OCI-LY7 (cell line): ENCODE data around the gene CFAP97D2. TPM values are rescaled to one million over a fixed set of nuclear protein-coding genes. Genes with fewer than 3 reads are reported as not detected.
A peak's percentile ranks its signal among the peaks of the same experiment; 100 is the strongest.

ENCODE experiments used
- Bru-seq: library from RNA; stranded (reverse); fragments of 400-500 nt; gene quantifications from one replicate; lab custom pipeline; 2021; lab: Mats Ljungman, UMichigan
- BruChase-seq, 2 experiments: library from RNA; stranded (reverse); fragments of 400-500 nt; gene quantifications; one replicate each; lab custom pipeline; 2021; lab: Mats Ljungman, UMichigan
- BruUV-seq: library from RNA; stranded (reverse); fragments of 400-500 nt; replicated peaks from 2 replicates; lab custom pipeline; 2021; lab: Mats Ljungman, UMichigan
- CTCF ChIA-PET: fragments of 300-600 bp; sonication (Branson Sonifier 250); formaldehyde crosslinking; loops from one replicate; lab custom pipeline; 2022; ENCODE audit warnings: antibody characterized with exemption; ENCODE audit not compliant: unreplicated experiment; lab: Charles Lee
- POLR2A ChIA-PET: fragments of 300-600 bp; sonication (Branson Sonifier 250); formaldehyde crosslinking; loops from one replicate; lab custom pipeline; 2022; ENCODE audit warnings: antibody characterized with exemption; lab: Charles Lee
- DNase-seq: peaks from one replicate; pipeline ENCODE4 v3.0.0-alpha.2; 2015; ENCODE audit warnings: low spot score
- H2AFZ ChIP-seq: fragments of 200-600 bp; sonication (generic), shearing (Covaris generic); 2 replicates; pipeline ENCODE4 v1.6.1; 2014; ENCODE audit warnings: mild to moderate bottlenecking, antibody characterized with exemption, low read length, moderate library complexity
- H3K27ac ChIP-seq: fragments of 200-600 bp; sonication (generic); 2 replicates; pipeline ENCODE4 v1.5.1; 2014; ENCODE audit warnings: mixed run types, low read depth, mild to moderate bottlenecking, moderate library complexity, low read length, inconsistent platforms; ENCODE audit not compliant: poor library complexity, severe bottlenecking
- H3K36me3 ChIP-seq: fragments of 200-600 bp; sonication (generic); 2 replicates; pipeline ENCODE4 v1.6.1; 2014; ENCODE audit warnings: mild to moderate bottlenecking, antibody characterized with exemption, low read length, moderate library complexity, mixed read lengths; ENCODE audit not compliant: insufficient read depth
- H3K4me1 ChIP-seq: fragments of 200-600 bp; sonication (generic); 2 replicates; pipeline ENCODE4 v1.5.1; 2014; ENCODE audit warnings: mild to moderate bottlenecking, low read length; ENCODE audit not compliant: insufficient read depth, poor library complexity, severe bottlenecking
- H3K4me2 ChIP-seq: fragments of 200-600 bp; sonication (generic); 2 replicates; pipeline ENCODE4 v1.6.1; 2014; ENCODE audit warnings: mild to moderate bottlenecking, low read length
- H3K4me3 ChIP-seq: fragments of 200-600 bp; sonication (generic); 2 replicates; pipeline ENCODE4 v1.5.1; 2014; ENCODE audit warnings: mild to moderate bottlenecking, low read depth, low read length; ENCODE audit not compliant: poor library complexity, severe bottlenecking
- H3K79me2 ChIP-seq: fragments of 200-600 bp; sonication (generic); 2 replicates; pipeline ENCODE4 v1.6.1; 2016; ENCODE audit warnings: low read depth, mild to moderate bottlenecking, low read length, moderate library complexity, mixed read lengths; ENCODE audit not compliant: insufficient read depth
- H3K9me2 ChIP-seq: fragments of 200-600 bp; sonication (generic); 2 replicates; pipeline ENCODE4 v1.6.1; 2016; ENCODE audit warnings: mild to moderate bottlenecking, low read length, mixed read lengths; ENCODE audit not compliant: insufficient read depth
- H3K9me3 ChIP-seq: fragments of 200-600 bp; sonication (generic); 2 replicates; pipeline ENCODE4 v1.6.1; 2014; ENCODE audit warnings: mild to moderate bottlenecking, mixed run types, low read length, mixed read lengths
- H4K20me1 ChIP-seq: fragments of 200-600 bp; sonication (generic); 2 replicates; pipeline ENCODE4 v1.6.1; 2014; ENCODE audit warnings: mild to moderate bottlenecking, antibody characterized with exemption, low read length, moderate library complexity, mixed read lengths; ENCODE audit not compliant: insufficient read depth
- CTCF ChIP-seq: fragments of 200-600 bp; sonication (generic); conservative IDR thresholded peaks from 2 replicates; pipeline ENCODE4 v1.5.1; 2014; ENCODE audit warnings: mild to moderate bottlenecking, antibody characterized with exemption, low read length, moderate library complexity, mixed read lengths
- EZH2phosphoT487 ChIP-seq: fragments of 200-600 bp; sonication (generic); IDR thresholded peaks from 2 replicates; pipeline ENCODE4 v1.6.1; 2018; ENCODE audit warnings: low read depth, borderline replicate concordance, mild to moderate bottlenecking, mixed run types, antibody characterized with exemption, low read length, moderate library complexity, mixed read lengths
- intact Hi-C: fragments of 100-400 bp; cut with micrococcal nuclease; formaldehyde crosslinking; loops from one replicate; pipeline ENCODE4 v1.10.0; 2022; ENCODE audit not compliant: unreplicated experiment
- long read RNA-seq: library from polyadenylated mRNA; stranded (forward); transcript quantifications from one replicate; pipeline ENCODE4 v2.0.0, GENCODE V29; 2022
- total RNA-seq, 2 experiments: library from RNA; depleted of rRNA in 1 of 2; stranded (reverse); fragments of >200 nt in 1 of 2; shearing (Covaris generic) in 1 of 2; gene quantifications; 2 replicates each; pipeline ENCODE4 v1.2.3, GENCODE V29; 2014 to 2022

The CFAP97D2 gene
- total RNA-seq (2014; rRNA removed; shearing (Covaris generic)) = not detected in 2 replicates
- not detected in 2 replicates for total RNA-seq (2022)
- Bru-seq, nascent RNA = not detected
- not detected for BruChase-seq, experiment 1, labeled RNA remaining after a 6-hour chase
- BruChase-seq, experiment 2, labeled RNA remaining after a 2-hour chase = not detected
- long read RNA-seq = 0 reads

GRCh38 chr13:114179087-114179658, at the start of gene CFAP97D2:
Gene CFAP97D2, plus strand, starts transcription at chr13:114179257. Its CDS starts 74 bp downstream, at chr13:114179331.
- CTCF ChIA-PET = no interaction called here
- intact Hi-C loops = no loop called here
- no TSS peak for BruUV-seq
- Histone ChIP-seq H3K79me2 (no peaks in the 10 kb centered on the region), H3K36me3 (no peaks in the 10 kb centered on the region), H3K4me3 (no peak within 1 kb of the TSS), H3K4me1 (no peaks in the 10 kb centered on the region), H2AFZ (no peak within 1 kb of the TSS), H3K27ac (no peak within 1 kb of the TSS), H4K20me1 (no peaks in the 10 kb centered on the region), H3K4me2 (no peak within 1 kb of the TSS), H3K9me3 (no peaks in the 10 kb centered on the region), H3K9me2 (no peaks in the 10 kb centered on the region)
- DNase-seq = no peak
- POLR2A ChIA-PET = no interaction called here
- TF ChIP-seq EZH2phosphoT487 = no peak
- TF ChIP-seq CTCF = no peak

GRCh38 chr13:114129649-114130062, 49.4 kb upstream of the CFAP97D2 start:
- Histone ChIP-seq H3K9me3 (no peaks in the 10 kb centered on the region), H2AFZ (no peak overlapping the region), H3K36me3 (no peaks in the 10 kb centered on the region), H3K79me2 (no peaks in the 10 kb centered on the region), H3K4me1 (peaks cover 40% of the 10 kb centered on the region), H3K27ac (no peak overlapping the region), H3K4me3 (peak overlapping the region; percentile 47), H3K9me2 (no peaks in the 10 kb centered on the region), H3K4me2 (peak overlapping the region; percentile 73), H4K20me1 (peaks cover 8% of the 10 kb centered on the region; the same call in 1 of the 2 replicates)
- TF ChIP-seq CTCF (no peak), EZH2phosphoT487 (no peak)
- ChIA-PET CTCF (no interaction called here), POLR2A (interaction anchor here (2.1 kb wide), 1 partner anchor 18 kb away, joined by 5 read pairs; no protein-coding TSS in a partner anchor)
- DNase-seq = no peak
- intact Hi-C loops = loop anchor here (2.0 kb wide), 1 partner anchor 103 kb away; no protein-coding TSS in a partner anchor
- no TSS peak for BruUV-seq
